Calu3 (cell line): Measurements from ENCODE around the gene TMSB4X. TPM values are rescaled to one million over a fixed set of nuclear protein-coding genes. Genes with fewer than 3 reads are reported as not detected.
A peak's percentile ranks its signal among the peaks of the same experiment; 100 is the strongest.
"Not testable (repeated sequence)": the region's sequence is repeated elsewhere in the genome, so short reads cannot be mapped to it uniquely, and the experiment has no call there.

Experiments used
- BruUV-seq: library from RNA; stranded (reverse); fragments of 400-500 nt; replicated peaks from 2 replicates; lab custom pipeline; 2021; lab: Mats Ljungman, UMichigan
- CTCF ChIA-PET: fragments of 300-600 bp; sonication (Branson Sonifier 250); formaldehyde crosslinking; loops from one replicate; lab custom pipeline; 2022; ENCODE audit warnings: antibody characterized with exemption; lab: Charles Lee
- DNase-seq: peaks from one replicate; pipeline ENCODE4 v3.0.0; 2022
- H3K27ac Mint-ChIP-seq: one replicate; pipeline ENCODE4 v1.8.0; 2022; ENCODE audit warnings: mixed read lengths; ENCODE audit not compliant: unreplicated experiment
- H3K27me3 Mint-ChIP-seq: one replicate; pipeline ENCODE4 v1.8.0; 2022; ENCODE audit warnings: mixed read lengths; ENCODE audit not compliant: unreplicated experiment
- H3K36me3 Mint-ChIP-seq: one replicate; pipeline ENCODE4 v1.8.0; 2022; ENCODE audit warnings: mild to moderate bottlenecking, moderate library complexity, mixed read lengths; ENCODE audit not compliant: insufficient read depth, unreplicated experiment
- H3K4me1 Mint-ChIP-seq: one replicate; pipeline ENCODE4 v1.8.0; 2022; ENCODE audit warnings: mild to moderate bottlenecking, low read depth, mixed read lengths; ENCODE audit not compliant: unreplicated experiment
- H3K4me3 Mint-ChIP-seq: one replicate; pipeline ENCODE4 v1.8.0; 2022; ENCODE audit warnings: mild to moderate bottlenecking, low read depth, moderate library complexity, mixed read lengths; ENCODE audit not compliant: unreplicated experiment
- H3K9me3 Mint-ChIP-seq: one replicate; pipeline ENCODE4 v1.8.0; 2022; ENCODE audit warnings: low read depth, mixed read lengths; ENCODE audit not compliant: unreplicated experiment
- CTCF ChIP-seq: fragments of 200-600 bp; IDR thresholded peaks from one replicate; pipeline ENCODE4 v1.8.0; 2022; ENCODE audit warnings: antibody characterized with exemption; ENCODE audit not compliant: unreplicated experiment
- intact Hi-C: fragments of 100-400 bp; cut with micrococcal nuclease; formaldehyde crosslinking; loops from one replicate; pipeline ENCODE4 v1.10.0; 2022; ENCODE audit not compliant: unreplicated experiment
- total RNA-seq: library from RNA; stranded (reverse); gene quantifications from 2 replicates; pipeline ENCODE4 v1.2.3, GENCODE V29; 2022

TMSB4X gene
- total RNA-seq, 1 experiment from 2014 or later = 5,274 TPM

DNA sequence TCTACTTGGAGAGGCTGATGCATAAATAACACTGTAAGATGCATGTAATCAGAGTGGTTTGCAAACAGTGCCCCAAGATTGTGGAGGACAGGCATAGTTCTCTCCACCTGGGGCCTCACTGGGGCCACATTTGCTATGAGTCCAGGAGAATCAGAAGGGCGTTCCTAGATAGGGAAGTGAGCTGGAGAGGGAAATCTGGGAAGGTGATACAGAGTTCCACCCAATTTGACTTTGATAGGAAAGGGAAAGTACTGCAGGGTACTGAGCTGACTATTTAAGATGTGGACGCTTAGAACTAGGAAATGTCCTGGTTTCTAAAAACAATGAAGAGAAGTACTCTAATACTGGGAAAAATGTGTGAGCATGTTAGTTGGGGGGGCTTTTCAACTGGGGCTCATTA, 35.6 kb downstream of the TMSB4X start:
- intact Hi-C loops = no loop called here

GRCh38 chrX:13013363-13014110, 38.6 kb downstream of the TMSB4X start:
- Mint-ChIP-seq H3K27ac (peak overlapping the region; percentile 19), H3K4me1 (peaks cover 60% of the 10 kb centered on the region), H3K4me3 (no peak overlapping the region), H3K27me3 (no peaks in the 10 kb centered on the region), H3K9me3 (no peaks in the 10 kb centered on the region), H3K36me3 (peaks cover 5% of the 10 kb centered on the region)
- intact Hi-C loops = no loop called here
- no peak for DNase-seq
- no TSS peak for BruUV-seq
- CTCF ChIA-PET = interaction anchor here (0.9 kb wide), 1 partner anchor 67 kb away, joined by 3 read pairs; no protein-coding TSS in a partner anchor
- no peak for TF ChIP-seq CTCF

More for the DNA sequence above, 35.6 kb downstream of the TMSB4X start:
- peaks cover 72% of the 10 kb centered on the region for H3K4me1 Mint-ChIP-seq
- TF ChIP-seq CTCF = no peak
- peak overlapping the region; percentile 23 for H3K4me3 Mint-ChIP-seq
- CTCF ChIA-PET = interaction anchor here (0.9 kb wide), 1 partner anchor 64 kb away, joined by 3 read pairs; no protein-coding TSS in a partner anchor
- no TSS peak for BruUV-seq
- H3K27me3 Mint-ChIP-seq = no peaks in the 10 kb centered on the region
- H3K9me3 Mint-ChIP-seq = no peaks in the 10 kb centered on the region
- DNase-seq = no peak
- peak overlapping the region; percentile 80 for H3K27ac Mint-ChIP-seq
- peaks cover under 1% of the 10 kb centered on the region for H3K36me3 Mint-ChIP-seq

DNA sequence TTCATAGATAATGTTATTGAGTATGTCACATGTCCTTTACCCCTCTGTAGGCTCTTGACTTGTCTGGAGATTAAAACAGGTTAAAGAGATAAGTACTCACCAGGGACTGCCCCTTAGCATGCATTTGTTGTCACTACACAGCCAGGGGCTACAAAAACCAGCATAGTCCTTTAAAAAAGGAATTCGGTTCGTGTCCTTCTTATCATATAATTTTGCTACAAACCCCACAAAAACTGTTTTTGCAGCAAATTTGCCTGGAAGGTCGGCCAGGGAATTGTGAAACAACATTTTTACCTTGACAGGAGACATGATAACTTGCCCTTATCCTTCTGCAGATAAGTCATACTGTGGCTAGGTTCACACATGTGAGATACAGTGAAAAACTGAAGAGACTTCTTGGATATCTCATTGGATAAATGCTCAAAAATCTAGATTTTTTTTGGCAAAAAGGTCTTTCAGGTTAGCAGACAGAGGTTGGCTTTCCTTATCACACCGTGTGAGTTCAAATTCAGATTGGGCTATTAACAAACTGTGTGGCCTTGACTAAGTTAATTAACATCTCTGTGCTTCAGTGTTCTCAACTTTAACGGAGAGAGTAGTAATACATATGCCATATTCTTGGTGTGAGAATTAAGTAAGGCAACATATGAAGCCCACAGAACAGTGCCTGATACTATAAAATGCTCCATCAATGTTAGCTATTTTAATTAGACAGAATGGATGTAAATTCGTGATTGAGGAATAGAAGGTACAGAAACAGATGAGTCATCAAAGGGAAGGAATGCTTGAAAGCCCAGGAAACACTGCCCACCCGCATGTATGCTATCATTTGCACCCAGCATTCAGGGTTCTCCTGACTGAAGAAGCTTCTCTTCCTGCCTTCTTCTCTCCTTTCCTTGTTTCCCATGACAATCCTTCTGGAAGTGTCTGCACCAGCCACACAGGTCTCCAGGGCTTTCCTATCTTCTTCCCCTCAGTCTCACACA, 39.5 kb downstream of the TMSB4X start:
- no peak for TF ChIP-seq CTCF
- peaks cover 5% of the 10 kb centered on the region for H3K36me3 Mint-ChIP-seq
- no peaks in the 10 kb centered on the region for H3K9me3 Mint-ChIP-seq
- no peaks in the 10 kb centered on the region for H3K27me3 Mint-ChIP-seq
- peaks cover 60% of the 10 kb centered on the region for H3K4me1 Mint-ChIP-seq
- no peak overlapping the region for H3K4me3 Mint-ChIP-seq
- DNase-seq = no peak
- CTCF ChIA-PET = interaction anchor here (0.9 kb wide), 1 partner anchor 68 kb away, joined by 3 read pairs; no protein-coding TSS in a partner anchor
- intact Hi-C loops = no loop called here
- H3K27ac Mint-ChIP-seq = peak overlapping the region; percentile 19
- no TSS peak for BruUV-seq

DNA sequence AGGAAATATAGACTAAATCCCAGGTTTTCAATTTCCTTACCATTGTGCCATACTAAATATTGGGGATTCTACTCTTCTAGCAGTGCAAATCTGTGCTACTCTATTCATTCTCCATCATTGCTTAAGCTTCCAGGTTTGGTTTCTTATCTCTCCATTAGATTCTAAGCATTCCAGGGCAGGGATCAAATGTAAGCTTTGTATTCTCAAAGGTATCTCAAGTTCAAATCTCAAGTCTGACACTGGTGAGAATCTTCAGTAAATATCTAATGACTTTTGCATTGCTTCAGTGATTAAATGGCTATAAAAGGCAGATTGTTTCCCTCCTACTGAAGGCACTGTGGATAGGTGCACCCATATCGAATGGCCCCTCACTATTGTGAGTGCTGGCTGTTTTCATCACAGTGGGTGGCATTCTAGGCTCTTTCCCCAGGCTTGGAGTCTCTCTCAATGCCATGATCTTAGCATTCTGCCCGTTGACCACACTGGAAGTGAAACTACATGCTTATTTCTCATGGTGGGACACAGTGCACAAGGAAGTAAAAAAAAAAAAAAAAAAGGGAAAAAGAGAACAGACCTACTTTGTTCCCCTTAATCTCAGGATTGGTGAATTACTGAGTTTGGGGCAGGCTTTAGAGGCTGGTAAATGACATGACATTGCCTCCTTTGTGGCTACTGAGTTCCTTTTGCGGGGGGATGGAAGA, 40.8 kb downstream of the TMSB4X start:
- no peak overlapping the region for H3K4me3 Mint-ChIP-seq
- TF ChIP-seq CTCF = no peak
- peaks cover 5% of the 10 kb centered on the region for H3K36me3 Mint-ChIP-seq
- intact Hi-C loops = no loop called here
- peak overlapping the region; percentile 60 for H3K27ac Mint-ChIP-seq
- no peak for DNase-seq
- H3K27me3 Mint-ChIP-seq = no peaks in the 10 kb centered on the region
- no peaks in the 10 kb centered on the region for H3K9me3 Mint-ChIP-seq
- no TSS peak for BruUV-seq
- CTCF ChIA-PET = interaction anchor here (0.6 kb wide), 1 partner anchor 11 kb away, joined by 3 read pairs; no protein-coding TSS in a partner anchor
- peaks cover 53% of the 10 kb centered on the region for H3K4me1 Mint-ChIP-seq

GRCh38 chrX:13016731-13017130, 41.8 kb downstream of the TMSB4X start:
- H3K4me3 Mint-ChIP-seq, CTCF ChIA-PET, H3K27me3 Mint-ChIP-seq, BruUV-seq, intact Hi-C loops, DNase-seq, H3K36me3 Mint-ChIP-seq, H3K27ac Mint-ChIP-seq, H3K9me3 Mint-ChIP-seq: not testable (repeated sequence)
- peaks cover 43% of the 10 kb centered on the region for H3K4me1 Mint-ChIP-seq
